Hepatocyte (in vitro differentiated cells): Measurements from ENCODE around the gene RPS6KA4. TPM values are rescaled to one million over a fixed set of nuclear protein-coding genes. Genes with fewer than 3 reads are reported as not detected.

Experiments
- DNase-seq: peaks from one replicate; pipeline ENCODE4 v3.0.0-alpha.2; 2016; ENCODE audit warnings: low spot score
- H2AFZ ChIP-seq: fragments of 200-600 bp; sonication (generic); 2 replicates; pipeline ENCODE4 v1.6.0; 2016; ENCODE audit warnings: antibody characterized with exemption, mild to moderate bottlenecking
- H3K27ac ChIP-seq: fragments of 200-600 bp; sonication (generic); 2 replicates; pipeline ENCODE4 v1.5.1; 2016; ENCODE audit warnings: mild to moderate bottlenecking
- H3K27me3 ChIP-seq: fragments of 200-600 bp; sonication (generic); 2 replicates; pipeline ENCODE4 v1.6.1; 2016
- H3K36me3 ChIP-seq: fragments of 200-600 bp; sonication (generic); replicated peaks from 2 replicates; pipeline ENCODE4 v1.5.1; 2016; ENCODE audit warnings: low read depth; ENCODE audit not compliant: insufficient read depth
- H3K4me1 ChIP-seq: fragments of 200-600 bp; sonication (generic); 2 replicates; pipeline ENCODE4 v1.5.1; 2016; ENCODE audit warnings: mild to moderate bottlenecking, moderate library complexity; ENCODE audit not compliant: insufficient read depth
- H3K4me2 ChIP-seq: fragments of 200-600 bp; sonication (generic); 2 replicates; pipeline ENCODE4 v1.6.0; 2016
- H3K4me3 ChIP-seq: fragments of 200-600 bp; sonication (generic); 2 replicates; pipeline ENCODE4 v1.5.1; 2016; ENCODE audit warnings: mild to moderate bottlenecking
- H3K79me2 ChIP-seq: fragments of 200-600 bp; sonication (generic); 2 replicates; pipeline ENCODE4 v1.6.0; 2017; ENCODE audit warnings: mild to moderate bottlenecking
- H3K9me2 ChIP-seq: fragments of 200-600 bp; sonication (generic); replicated peaks from 2 replicates; pipeline ENCODE4 v1.6.0; 2017; ENCODE audit warnings: mild to moderate bottlenecking; ENCODE audit not compliant: insufficient read depth
- H3K9me3 ChIP-seq: fragments of 200-600 bp; sonication (generic); 2 replicates; pipeline ENCODE4 v1.5.1; 2016; ENCODE audit warnings: low read depth, mild to moderate bottlenecking
- H4K20me1 ChIP-seq: fragments of 200-600 bp; sonication (generic); 2 replicates; pipeline ENCODE4 v1.6.0; 2016; ENCODE audit warnings: mild to moderate bottlenecking; ENCODE audit not compliant: insufficient read depth, poor library complexity, severe bottlenecking
- CTCF ChIP-seq: fragments of 200-600 bp; sonication (generic); IDR thresholded peaks from 2 replicates; pipeline ENCODE4 v1.5.1; 2016; ENCODE audit warnings: antibody characterized with exemption, mild to moderate bottlenecking; ENCODE audit not compliant: poor library complexity
- EZH2 ChIP-seq: fragments of 200-600 bp; sonication (generic); IDR thresholded peaks from 2 replicates; pipeline ENCODE4 v1.6.1; 2016; ENCODE audit warnings: antibody characterized with exemption, mild to moderate bottlenecking, borderline replicate concordance
- EZH2phosphoT487 ChIP-seq: fragments of 200-600 bp; sonication (generic); IDR thresholded peaks from one replicate; pipeline ENCODE4 v1.6.1; 2018; ENCODE audit warnings: antibody characterized with exemption, mild to moderate bottlenecking, low read depth, moderate library complexity; ENCODE audit not compliant: unreplicated experiment, severe bottlenecking
- WGBS: methylation state at CpG from one replicate; pipeline ENCODE4 v1.1.6; 2016; ENCODE audit warnings: low lambda C conversion rate; ENCODE audit errors: missing lambda C conversion rate; 5-methylcytosine and 5-hydroxymethylcytosine counted together
- polyA plus RNA-seq: library from polyadenylated mRNA; unstranded; fragments of >200 nt; fragmentation: Nextera tagmentation; extraction: Ambion mirVana; gene quantifications from 2 replicates; pipeline ENCODE4 v1.2.1, GENCODE V29; 2016
- total RNA-seq: library from RNA; depleted of rRNA; stranded (reverse); fragments of >200 nt; gene quantifications from 2 replicates; pipeline ENCODE4 v1.2.3, GENCODE V29; 2014

Gene RPS6KA4
- total and polyA plus RNA-seq, 2 experiments from 2014 or later, result 35.9 to 44.0 TPM

- Histone ChIP-seq H3K4me1 (no peaks in the 10 kb centered on the region), H3K27ac (no peak overlapping the region), H3K36me3 (no peaks in the 10 kb centered on the region), H3K9me2 (no peaks in the 10 kb centered on the region), H3K4me2 (peak overlapping the region; percentile 63), H3K9me3 (no peaks in the 10 kb centered on the region), H3K27me3 (no peaks in the 10 kb centered on the region), H2AFZ (peak overlapping the region; percentile 29), H3K79me2 (no peaks in the 10 kb centered on the region), H3K4me3 (no peak overlapping the region), H4K20me1 (no peaks in the 10 kb centered on the region)
- 32% methylated on average over 36 of the region's 55 CpGs for WGBS
- DNase-seq, result peak; percentile 93
- TF ChIP-seq EZH2 (no peak), CTCF (peak; percentile 45), EZH2phosphoT487 (no peak)
Measured at GRCh38 chr11:64341851-64342791, 16.8 kb upstream of the RPS6KA4 start.

- no peak overlapping the region for H3K4me3 ChIP-seq
- no peaks in the 10 kb centered on the region for H3K9me2 ChIP-seq
- H3K27me3 ChIP-seq, result no peaks in the 10 kb centered on the region
- TF ChIP-seq EZH2, result no peak
- TF ChIP-seq CTCF, result no peak
- TF ChIP-seq EZH2phosphoT487, result no peak
- no peaks in the 10 kb centered on the region for H3K79me2 ChIP-seq
- H3K9me3 ChIP-seq, result no peaks in the 10 kb centered on the region
- no peak overlapping the region for H3K27ac ChIP-seq
- WGBS, result 93% methylated on average over 18 of the region's 29 CpGs
- peak; percentile 2 for DNase-seq
- no peaks in the 10 kb centered on the region for H3K4me1 ChIP-seq
- H2AFZ ChIP-seq, result no peak overlapping the region
- no peaks in the 10 kb centered on the region for H3K36me3 ChIP-seq
- no peaks in the 10 kb centered on the region for H4K20me1 ChIP-seq
- H3K4me2 ChIP-seq, result peak overlapping the region; percentile 63
Measured at GRCh38 chr11:64342869-64343745, 15.9 kb upstream of the RPS6KA4 start.

GRCh38 chr11:64343767-64344559, 15.0 kb upstream of the RPS6KA4 start:
- H3K4me2 ChIP-seq, result no peak overlapping the region

More at GRCh38 chr11:64343767-64344559, 15.0 kb upstream of the RPS6KA4 start:
- Histone ChIP-seq H3K9me2 (no peaks in the 10 kb centered on the region), H3K9me3 (no peaks in the 10 kb centered on the region), H3K27me3 (no peaks in the 10 kb centered on the region), H4K20me1 (no peaks in the 10 kb centered on the region), H3K27ac (no peak overlapping the region), H3K79me2 (no peaks in the 10 kb centered on the region), H3K4me3 (no peak overlapping the region), H2AFZ (no peak overlapping the region), H3K36me3 (no peaks in the 10 kb centered on the region), H3K4me1 (no peaks in the 10 kb centered on the region)
- 89% methylated on average over 18 of the region's 18 CpGs for WGBS
- peak; percentile 6 for DNase-seq
- TF ChIP-seq EZH2 (no peak), CTCF (peak; percentile 30), EZH2phosphoT487 (no peak)
